NCI-H128 (cell line): ENCODE data around the gene SLC8A1.
"Not testable (repeated sequence)": the region's sequence is repeated elsewhere in the genome, so short reads cannot be mapped to it uniquely, and the experiment has no call there.

Source experiments
- DNase-seq: peaks from one replicate; lab custom pipeline; 2025; ENCODE audit not compliant: unreplicated experiment; lab: John Stamatoyannopoulos, UW

Gene SLC8A1

DNA sequence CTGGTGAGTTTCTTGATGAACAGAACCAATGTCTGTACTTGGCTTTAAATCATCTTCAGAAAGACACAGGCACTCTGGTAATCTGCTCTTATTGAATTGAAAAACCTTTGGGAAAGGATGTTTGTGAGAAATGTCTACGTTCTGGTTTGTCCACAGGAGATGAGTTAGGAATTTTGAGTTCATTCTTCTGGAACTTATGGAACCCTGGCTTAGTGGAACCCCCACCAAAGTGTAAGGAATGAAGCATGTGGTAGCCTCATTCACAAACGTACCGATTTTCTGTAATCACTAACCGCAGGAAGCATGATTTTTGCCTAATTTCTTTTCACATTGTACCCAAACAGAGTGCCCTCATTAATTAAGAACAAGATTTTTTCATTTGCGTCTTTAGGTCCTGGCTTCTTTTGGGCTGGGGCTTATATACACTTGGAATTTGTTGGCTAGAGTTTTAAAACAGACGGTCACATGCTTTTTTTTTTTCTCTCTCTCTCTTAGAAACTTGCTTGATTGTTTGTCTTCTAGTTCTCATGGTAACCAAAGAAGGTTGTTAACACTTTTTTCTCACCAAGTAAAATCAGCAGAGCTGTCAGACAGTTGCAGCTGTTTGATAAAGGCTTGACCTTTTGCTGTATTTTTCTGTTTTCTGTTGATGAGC lies 358.7 kb downstream of the SLC8A1 start:
- DNase-seq = no peak

DNA sequence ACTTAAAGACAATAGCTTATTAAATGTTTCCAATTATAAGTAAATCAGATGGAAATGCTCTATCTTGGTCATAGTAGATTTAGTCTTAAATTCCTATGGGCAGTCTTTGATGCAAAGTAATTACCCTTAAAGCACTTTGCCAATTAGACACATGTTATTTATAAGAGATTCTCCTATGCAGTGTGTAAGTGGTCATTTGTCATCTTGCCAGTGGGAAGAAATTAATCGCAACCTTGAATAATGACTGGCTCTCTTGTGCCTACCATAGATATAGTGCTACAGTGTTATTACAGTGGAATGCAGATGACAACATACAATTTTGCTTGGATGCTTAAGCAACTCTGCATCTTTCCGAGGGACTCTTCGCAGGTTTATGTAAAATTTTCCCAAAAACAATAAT lies 361.8 kb downstream of the SLC8A1 start:
- DNase-seq = no peak

DNA sequence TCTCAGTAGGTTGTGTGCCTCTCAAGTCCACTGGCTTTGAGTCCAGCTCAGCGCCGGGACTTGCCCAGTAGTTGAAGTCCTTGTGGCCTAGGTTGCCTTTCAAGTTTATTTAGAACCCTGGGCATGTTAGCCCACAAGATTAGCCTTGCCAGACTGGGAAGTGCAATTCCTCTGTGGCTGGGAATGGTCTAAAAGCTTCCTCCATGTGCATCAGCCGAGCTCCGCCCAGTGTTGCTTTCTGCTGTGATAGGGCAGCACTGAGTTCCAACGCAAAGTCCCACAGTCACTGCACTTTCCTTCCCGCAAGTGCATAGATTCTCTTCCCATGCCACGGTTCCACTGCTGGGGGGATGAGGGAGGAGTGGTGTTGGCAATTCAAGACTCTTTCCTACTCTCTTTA lies 364.0 kb downstream of the SLC8A1 start:
- DNase-seq = no peak

DNA sequence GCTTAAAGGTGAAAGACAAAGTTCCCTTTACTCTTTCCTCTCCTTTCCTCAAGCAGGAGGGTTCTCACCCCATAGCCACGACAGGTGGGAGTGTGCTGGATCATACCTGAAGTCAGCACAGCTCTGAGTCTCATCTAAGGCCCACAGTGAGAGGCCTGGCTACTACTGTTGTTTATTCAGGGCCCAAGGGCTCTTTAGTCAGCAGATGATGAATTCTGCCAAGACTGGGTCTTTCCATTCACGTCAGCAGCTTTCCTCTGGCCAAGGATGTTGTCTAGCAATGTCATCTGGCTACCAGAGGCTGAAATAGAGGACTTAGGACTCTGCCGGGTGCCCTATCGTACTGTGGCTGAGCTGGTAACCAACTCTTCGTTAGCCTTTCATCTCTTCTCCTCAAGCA lies 364.5 kb downstream of the SLC8A1 start:
- no peak for DNase-seq

DNA sequence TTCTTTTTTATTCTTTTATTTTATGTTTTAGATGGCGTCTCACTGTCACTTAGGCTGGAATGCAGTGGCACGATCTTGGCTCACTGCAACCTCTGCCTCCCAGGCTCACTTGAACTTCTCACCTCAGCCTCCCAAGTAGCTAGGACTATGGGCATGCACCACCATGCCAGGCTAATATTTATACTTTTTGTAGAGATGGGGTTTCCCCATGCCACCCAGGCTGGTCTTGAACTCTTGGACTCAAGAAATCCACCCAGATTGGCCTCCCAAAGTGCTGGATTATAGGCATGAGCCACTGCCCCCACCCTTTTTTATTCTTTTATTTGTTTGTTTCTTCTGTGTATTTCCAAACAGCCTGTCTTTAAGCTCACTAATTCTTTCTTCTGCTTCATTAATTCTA lies 366.1 kb downstream of the SLC8A1 start:
- DNase-seq = no peak

DNA sequence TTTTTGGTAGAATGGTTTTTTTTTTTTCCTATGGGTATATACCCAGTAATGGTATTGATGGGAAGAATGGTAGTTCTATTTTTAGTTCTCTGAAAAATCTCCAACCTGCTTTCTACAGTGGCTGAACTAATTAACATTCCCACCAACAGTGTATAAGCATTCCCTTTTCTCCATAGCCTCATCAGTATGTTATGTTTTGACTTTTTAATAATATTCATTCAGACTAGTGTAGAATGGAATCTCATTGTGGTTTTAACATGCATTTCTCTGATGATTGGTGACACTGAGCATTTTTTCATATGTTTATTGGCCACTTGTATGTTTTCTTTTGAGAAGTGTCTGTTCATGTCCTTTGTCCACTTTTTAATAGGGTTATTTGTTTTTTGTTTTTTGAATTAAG lies 378.6 kb downstream of the SLC8A1 start:
- DNase-seq = not testable (repeated sequence)

DNA sequence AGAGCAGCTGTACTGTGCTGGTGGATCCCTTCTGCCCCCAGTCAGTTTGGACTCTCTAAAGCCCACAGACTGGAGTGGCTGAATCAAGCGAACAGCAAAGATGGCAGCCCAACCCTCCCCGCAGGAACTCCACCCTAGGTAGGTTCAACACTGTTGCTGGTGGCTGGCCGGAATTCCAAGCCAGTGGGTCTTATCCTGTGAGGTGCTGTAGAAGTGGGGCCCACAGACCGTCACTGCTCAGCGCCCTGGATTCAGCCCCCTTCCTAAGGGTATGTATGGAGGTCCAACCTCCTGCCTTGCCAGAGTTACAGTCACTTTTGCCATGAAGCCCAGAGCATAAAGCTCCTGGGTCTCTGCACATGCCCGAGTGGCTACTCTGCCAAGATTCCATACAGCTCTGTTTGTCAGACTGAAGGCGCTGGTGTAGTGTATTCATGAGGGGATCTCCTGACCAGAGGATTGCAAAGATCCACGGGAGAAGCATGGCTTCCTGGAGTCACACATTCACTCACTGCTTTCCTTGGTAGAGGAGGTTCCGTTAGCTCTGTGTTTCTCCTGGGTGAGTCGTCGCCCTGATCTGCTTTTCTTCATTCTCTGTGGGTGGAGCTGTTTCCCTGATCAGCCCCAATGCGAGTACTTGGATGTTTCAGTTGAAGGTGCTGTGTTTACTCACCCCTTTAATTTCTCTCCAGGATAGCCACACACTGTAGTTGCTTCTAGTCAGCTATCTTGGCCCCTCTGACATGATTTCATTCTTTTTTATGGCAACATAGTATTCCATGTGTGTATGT lies 379.3 kb downstream of the SLC8A1 start:
- DNase-seq = no peak

DNA sequence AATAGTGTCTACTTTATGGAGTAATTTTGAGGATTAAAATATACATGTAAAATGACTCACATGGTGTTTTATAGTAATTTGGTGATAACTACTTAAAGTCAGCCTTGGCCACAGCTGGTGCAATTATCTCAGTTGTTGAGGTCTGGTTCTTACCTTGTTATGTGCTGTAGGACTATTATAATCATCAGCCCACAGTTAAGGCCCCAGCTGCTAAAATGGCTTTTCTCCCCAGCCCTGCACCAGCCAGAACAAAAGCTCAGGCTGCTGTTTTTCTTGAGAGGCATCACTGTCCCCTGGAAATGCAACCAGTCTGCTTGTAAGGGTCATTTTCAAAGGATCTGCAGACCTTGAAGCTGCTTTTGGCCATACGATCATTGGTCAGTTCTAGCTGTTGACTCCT lies 389.5 kb downstream of the SLC8A1 start:
- no peak for DNase-seq

DNA sequence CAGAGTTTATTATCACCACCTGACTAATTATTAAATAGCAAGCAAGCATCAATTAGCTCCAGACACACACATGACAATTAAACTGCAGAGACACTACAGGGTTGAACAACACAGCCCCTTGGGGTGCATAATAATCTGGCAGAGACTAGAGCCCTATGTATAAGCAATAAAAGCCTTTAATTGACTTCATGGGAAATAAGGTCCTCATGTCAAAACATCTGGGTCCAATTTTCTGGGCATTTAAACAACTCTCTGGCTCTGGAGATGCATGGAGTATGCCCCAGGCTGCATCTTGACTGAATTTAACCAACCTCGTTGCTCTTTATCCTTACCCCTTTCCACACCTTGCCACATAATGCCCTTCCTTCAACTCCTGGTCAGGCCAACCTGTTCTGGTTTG lies 402.1 kb downstream of the SLC8A1 start:
- DNase-seq = no peak

DNA sequence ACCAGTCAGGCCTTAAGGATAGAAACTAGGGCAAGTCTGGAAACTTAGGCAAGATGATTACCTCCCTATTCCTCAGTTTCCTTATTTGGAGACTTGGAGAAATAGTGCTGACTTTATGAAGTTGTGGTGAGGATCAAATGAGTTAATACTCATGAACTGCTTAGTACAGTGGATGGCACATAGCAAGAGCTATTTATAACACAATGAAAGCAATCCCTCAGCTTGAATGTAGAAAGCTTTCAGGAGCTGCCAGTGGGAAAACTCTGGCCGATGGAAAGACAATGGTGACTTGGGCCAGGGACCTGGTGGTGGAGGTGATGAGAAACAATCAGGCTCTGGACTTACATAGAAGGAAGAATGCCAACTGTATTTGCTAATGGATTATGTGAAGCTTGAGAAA lies 403.4 kb downstream of the SLC8A1 start:
- DNase-seq = no peak

DNA sequence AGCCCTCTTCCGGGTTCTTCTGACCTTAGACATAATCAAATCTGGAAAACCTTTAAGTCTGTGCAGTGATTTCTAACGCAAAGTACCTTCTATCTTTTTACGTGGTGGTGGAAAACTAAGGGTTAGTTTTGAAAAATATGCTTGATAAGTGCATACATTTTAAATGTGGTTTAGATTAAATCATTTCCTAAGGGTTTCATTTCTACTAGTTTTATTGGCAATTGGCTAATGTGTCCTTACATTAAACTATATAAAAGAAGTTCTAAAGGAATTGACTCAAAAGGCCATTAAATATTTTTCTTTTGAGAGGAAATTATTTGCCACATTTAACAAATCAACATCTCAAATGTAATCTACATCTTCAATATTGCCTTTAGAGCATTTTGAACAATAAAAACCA lies 404.5 kb downstream of the SLC8A1 start:
- no peak for DNase-seq
